Upper lobe of left lung (tissue), 4 donors: Measurements from ENCODE around the gene DCP1A.

Source experiments
- CTCF ChIP-seq, 6 experiments: fragments of 450-650 bp in 4 of 6; fragments of 200-600 bp in 2 of 6; sonication (generic) in 2 of 6; IDR thresholded peaks; one replicate each; pipeline ENCODE4 v1.5.1; 2016 to 2019; ENCODE audit warnings: antibody characterized with exemption in 6 of 6
- EP300 ChIP-seq, 4 donors: sonication (generic); formaldehyde crosslinking; IDR thresholded peaks; one replicate each; pipeline ENCODE4 v1.5.1; 2017; ENCODE audit warnings: antibody characterized with exemption in 4 of 4, control low read depth in 2 of 4
- POLR2A ChIP-seq, 4 donors: fragments of 450-650 bp; IDR thresholded peaks; one replicate each; pipeline ENCODE4 v1.5.1; 2016 to 2017; ENCODE audit warnings: antibody characterized with exemption in 4 of 4, mild to moderate bottlenecking in 2 of 4
- POLR2AphosphoS5 ChIP-seq, 2 donors: sonication (generic); formaldehyde crosslinking; IDR thresholded peaks; one replicate each; pipeline ENCODE4 v1.5.1; 2017; ENCODE audit warnings: antibody characterized with exemption in 2 of 2

GRCh38 chr3:53311882-53312281 is 35.5 kb downstream of the DCP1A start:
- no peak for TF ChIP-seq POLR2A (IDR thresholded peaks at IDR 0.05)
- no peak for TF ChIP-seq CTCF (IDR thresholded peaks at IDR 0.05)
- TF ChIP-seq EP300 (IDR thresholded peaks at IDR 0.05): no peak
- no peak for TF ChIP-seq POLR2AphosphoS5 (IDR thresholded peaks at IDR 0.05)
